Measurements from ENCODE around the gene GMPR.
A peak's percentile ranks its signal among the peaks of the same experiment; 100 is the strongest.
"Not testable (repeated sequence)": the region's sequence is repeated elsewhere in the genome, so short reads cannot be mapped to it uniquely, and the experiment has no call there.

GMPR gene

GRCh38 chr6:16226117-16227047 is 12.0 kb upstream of the GMPR start:
- DNase-seq: not testable (repeated sequence)

- DNase-seq: no peak
Measured at GRCh38 chr6:16227048-16227562, 11.3 kb upstream of the GMPR start.

- DNase-seq: no peak
Measured at GRCh38 chr6:16227605-16228004, 10.8 kb upstream of the GMPR start.

GRCh38 chr6:16228043-16228442 is 10.3 kb upstream of the GMPR start:
- no peak for DNase-seq

GRCh38 chr6:16228709-16229665 is 9.4 kb upstream of the GMPR start:
- DNase-seq: no peak

GRCh38 chr6:16229700-16230099 is 8.7 kb upstream of the GMPR start:
- DNase-seq: no peak

- no peak for DNase-seq
Measured at GRCh38 chr6:16230953-16231352, 7.4 kb upstream of the GMPR start.

- no peak for DNase-seq
Measured at GRCh38 chr6:16232086-16232485, 6.3 kb upstream of the GMPR start.

GRCh38 chr6:16236009-16236501 is 2.3 kb upstream of the GMPR start:
- no peak for DNase-seq

GRCh38 chr6:16236631-16237199 is 1.7 kb upstream of the GMPR start:
- no peak for DNase-seq

GRCh38 chr6:16237242-16237641 is 1.1 kb upstream of the GMPR start:
- DNase-seq: no peak

GRCh38 chr6:16238963-16239797 is 793 bp downstream of the GMPR start:
- DNase-seq: peak; percentile 3

GRCh38 chr6:16239798-16240123 is 1.4 kb downstream of the GMPR start:
- DNase-seq: no peak

GRCh38 chr6:16240589-16241320 is 2.4 kb downstream of the GMPR start:
- no peak for DNase-seq

GRCh38 chr6:16241321-16241689 is 2.9 kb downstream of the GMPR start:
- DNase-seq: no peak

GRCh38 chr6:16243055-16243454 is 4.7 kb downstream of the GMPR start:
- no peak for DNase-seq

GRCh38 chr6:16243664-16244063 is 5.3 kb downstream of the GMPR start:
- no peak for DNase-seq

GRCh38 chr6:16244446-16244845 is 6.1 kb downstream of the GMPR start:
- DNase-seq: no peak

- no peak for DNase-seq
Measured at GRCh38 chr6:16244869-16245451, 6.6 kb downstream of the GMPR start.

- no peak for DNase-seq
Measured at GRCh38 chr6:16248271-16248853, 10.0 kb downstream of the GMPR start.

GRCh38 chr6:16249971-16250370 is 11.6 kb downstream of the GMPR start:
- DNase-seq: no peak
